ENCODE measurements around the gene IMPG1.

IMPG1 gene

GRCh38 chr6:76072562-76072961 is at the start of gene IMPG1:
Gene IMPG1 (minus strand): TSS chr6:76072662. CDS start chr6:76072488, 174 bp downstream.
- DNase-seq: no peak

GRCh38 chr6:76120302-76120701 is 47.8 kb upstream of the IMPG1 start:
- DNase-seq: no peak

- DNase-seq: no peak
Observed at GRCh38 chr6:76073281-76073680, 819 bp upstream of the IMPG1 start.

GRCh38 chr6:76057469-76057868 is 15.0 kb downstream of the IMPG1 start:
- no peak for DNase-seq

GRCh38 chr6:76052314-76052713 is 20.1 kb downstream of the IMPG1 start:
- DNase-seq: no peak

- DNase-seq: no peak
Observed at GRCh38 chr6:76043690-76044089, 28.8 kb downstream of the IMPG1 start.

GRCh38 chr6:76035713-76036112 is 36.7 kb downstream of the IMPG1 start:
- no peak for DNase-seq

GRCh38 chr6:76026101-76026500 is 46.4 kb downstream of the IMPG1 start:
- DNase-seq: no peak

GRCh38 chr6:76014626-76015530 is 57.6 kb downstream of the IMPG1 start:
- DNase-seq: no peak

GRCh38 chr6:76004202-76004601 is 68.3 kb downstream of the IMPG1 start:
- DNase-seq: no peak

GRCh38 chr6:76003686-76004085 is 68.8 kb downstream of the IMPG1 start:
- no peak for DNase-seq

GRCh38 chr6:76003113-76003512 is 69.3 kb downstream of the IMPG1 start:
- DNase-seq: no peak

GRCh38 chr6:76000629-76001028 is 71.8 kb downstream of the IMPG1 start:
- DNase-seq: no peak

GRCh38 chr6:75997696-75998095 is 74.8 kb downstream of the IMPG1 start:
- no peak for DNase-seq

GRCh38 chr6:75993236-75994162 is 79.0 kb downstream of the IMPG1 start:
- DNase-seq: no peak

GRCh38 chr6:75991941-75992340 is 80.5 kb downstream of the IMPG1 start:
- DNase-seq: no peak

GRCh38 chr6:75986935-75987334 is 85.5 kb downstream of the IMPG1 start:
- no peak for DNase-seq

GRCh38 chr6:75975904-75976303 is 96.6 kb downstream of the IMPG1 start:
- no peak for DNase-seq

- DNase-seq: no peak
Observed at GRCh38 chr6:75970093-75970492, 102.4 kb downstream of the IMPG1 start.

- DNase-seq: no peak
Observed at GRCh38 chr6:75968143-75968542, 104.3 kb downstream of the IMPG1 start.

- no peak for DNase-seq
Observed at GRCh38 chr6:75963569-75963968, 108.9 kb downstream of the IMPG1 start.

- DNase-seq: no peak
Observed at GRCh38 chr6:75952128-75952527, 120.3 kb downstream of the IMPG1 start.

GRCh38 chr6:75947935-75948334 is 124.5 kb downstream of the IMPG1 start:
- no peak for DNase-seq
